ENCODE data around the gene SEL1L2.

DNA sequence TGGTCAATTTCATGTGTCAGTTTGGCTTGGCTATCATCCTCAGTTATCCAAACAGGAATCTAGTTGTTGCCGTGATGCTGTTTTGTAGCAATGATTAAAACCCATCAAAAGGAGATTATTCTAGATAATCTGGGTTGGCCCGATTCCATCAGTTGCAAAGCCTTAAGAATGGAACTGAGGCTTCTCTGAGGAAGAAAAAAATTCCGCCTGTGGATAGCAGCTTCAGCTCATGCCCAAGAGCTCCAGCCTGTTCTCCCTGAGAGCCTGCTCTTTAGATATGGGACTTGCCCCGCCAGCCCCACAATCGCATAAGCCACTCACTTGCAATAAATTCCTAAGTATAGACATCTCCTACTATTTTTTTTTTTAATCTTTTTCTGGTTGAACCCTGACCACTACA, 61.5 kb downstream of the SEL1L2 start:
- no peak for TF ChIP-seq CTCF (IDR thresholded peaks at IDR 0.05)
- TF ChIP-seq POLR2A (IDR thresholded peaks at IDR 0.05), result no peak

All from Peyer's patch (tissue), 4 donors.